ENCODE data around the gene HOTAIR.

GRCh38 chr12:53956914-53957536 is 17.7 kb downstream of the HOTAIR start:
- TF ChIP-seq EP300 (IDR thresholded peaks at IDR 0.05) (no peak), POLR2A (IDR thresholded peaks at IDR 0.05) (no peak), CTCF (IDR thresholded peaks at IDR 0.05) (no peak)

All from upper lobe of left lung (tissue), 4 donors.